Stimulated activated CD8-positive, alpha-beta memory T cell treated with anti-CD3 and anti-CD28 coated beads, Interleukin-15, amount 100 ng/mL, for 4 hours (primary cell): Measurements from ENCODE around the gene TRPV5.

Source experiments
- DNase-seq, 2 donors: peaks; one replicate each; pipeline ENCODE4 v3.0.0-alpha.2; 2020; ENCODE audit warnings: low read depth in 2 of 2

TRPV5 gene

DNA sequence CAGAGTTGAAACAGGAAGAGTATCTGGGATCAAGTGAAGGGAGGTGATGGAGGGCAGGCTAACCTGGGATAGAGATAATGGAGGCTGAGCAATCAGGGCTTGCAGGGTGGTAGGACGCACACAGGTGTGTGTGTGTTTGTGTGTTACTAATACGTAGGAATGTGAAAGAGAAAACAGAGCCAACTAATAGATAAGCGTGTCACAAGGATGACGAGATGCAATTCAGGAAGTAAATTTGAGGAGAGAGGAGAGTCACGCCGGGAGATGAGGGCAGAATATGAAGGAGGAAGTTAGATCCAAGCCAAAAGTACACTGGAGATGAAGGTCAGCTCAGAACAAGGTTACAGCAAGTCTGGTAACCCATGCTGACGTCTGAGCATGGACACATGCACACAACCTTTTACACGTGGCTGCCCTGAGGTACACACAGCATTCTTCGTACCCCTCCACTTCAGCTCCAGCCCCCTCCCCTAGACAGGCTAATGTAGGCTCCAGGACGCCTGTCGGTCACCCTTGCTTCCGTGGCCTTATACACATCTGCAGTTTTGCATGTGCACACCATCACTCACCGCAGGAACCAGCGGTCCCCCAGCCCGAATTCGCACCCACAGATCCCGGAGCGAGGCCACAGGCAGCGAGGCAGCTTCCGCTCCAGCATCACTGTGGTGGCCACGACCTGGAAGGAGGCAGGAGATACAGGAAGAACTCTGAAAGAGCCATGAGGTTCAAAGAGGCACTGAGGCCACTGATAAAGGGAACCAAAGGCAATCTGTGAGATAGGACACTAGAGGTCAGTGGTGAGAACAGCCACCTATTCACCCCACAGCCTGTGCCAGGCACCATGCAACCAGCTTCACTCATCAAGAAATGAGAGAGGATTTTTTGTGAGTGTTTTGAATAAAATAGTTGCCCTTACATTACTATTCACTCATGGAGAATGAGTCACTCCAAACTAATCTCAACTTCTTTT is 24.3 kb downstream of the TRPV5 start:
- DNase-seq, result no peak

DNA sequence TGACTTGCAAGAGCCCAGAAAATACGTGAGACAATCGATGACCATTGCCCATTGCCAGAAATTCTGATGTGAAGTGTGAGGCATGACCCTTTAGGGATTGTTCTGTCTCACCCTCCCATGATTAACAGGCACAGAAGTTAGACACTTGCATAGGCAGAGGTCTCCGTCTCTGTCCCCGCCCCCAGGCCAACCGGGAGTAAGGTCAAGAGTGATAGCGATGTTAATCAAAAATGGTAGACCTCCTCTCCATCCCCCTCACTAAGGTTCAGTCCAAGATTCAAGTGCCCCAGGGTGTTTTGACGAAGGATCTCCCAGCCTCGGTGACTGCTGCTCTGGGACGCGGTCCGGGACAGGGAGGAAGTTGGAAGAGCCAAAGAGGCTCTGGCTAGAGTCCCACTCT is 25.3 kb downstream of the TRPV5 start:
- no peak for DNase-seq

DNA sequence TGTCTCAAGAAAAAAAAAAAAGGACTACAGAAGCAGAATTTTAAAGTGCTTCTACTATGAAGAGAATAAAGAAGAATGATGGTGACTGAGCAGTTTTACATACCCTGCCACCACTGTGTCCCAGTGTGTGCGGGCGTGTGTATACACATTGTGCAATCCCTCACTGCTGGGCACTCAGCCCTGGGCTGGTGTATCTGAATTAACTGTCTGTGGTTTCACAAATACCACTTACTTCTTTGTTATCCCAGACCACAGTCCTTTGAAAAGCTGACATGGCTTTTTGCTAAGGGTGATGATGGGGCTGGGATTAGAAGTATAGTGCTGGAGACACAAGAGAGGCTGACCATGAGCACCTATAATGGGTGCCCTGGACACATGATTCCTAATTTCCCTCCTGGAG is 26.9 kb downstream of the TRPV5 start:
- no peak for DNase-seq

DNA sequence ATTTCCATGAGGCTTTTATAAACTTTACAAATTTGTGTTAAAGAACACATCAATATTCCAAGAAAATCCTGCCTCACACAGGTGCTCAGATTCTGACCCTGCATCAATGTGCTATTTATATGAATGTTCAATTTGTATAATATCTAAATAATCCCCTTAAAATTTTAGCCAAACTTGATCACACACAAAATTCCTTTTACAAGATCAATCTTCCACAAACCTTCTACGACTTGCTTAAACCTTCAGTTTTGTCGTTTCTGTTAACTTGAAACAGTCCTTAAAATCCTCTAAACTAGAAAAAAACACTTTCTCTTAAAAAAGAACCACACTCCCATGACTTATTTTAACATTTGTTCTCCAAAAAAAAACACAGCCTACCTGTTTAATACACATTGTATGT is 27.8 kb downstream of the TRPV5 start:
- no peak for DNase-seq

DNA sequence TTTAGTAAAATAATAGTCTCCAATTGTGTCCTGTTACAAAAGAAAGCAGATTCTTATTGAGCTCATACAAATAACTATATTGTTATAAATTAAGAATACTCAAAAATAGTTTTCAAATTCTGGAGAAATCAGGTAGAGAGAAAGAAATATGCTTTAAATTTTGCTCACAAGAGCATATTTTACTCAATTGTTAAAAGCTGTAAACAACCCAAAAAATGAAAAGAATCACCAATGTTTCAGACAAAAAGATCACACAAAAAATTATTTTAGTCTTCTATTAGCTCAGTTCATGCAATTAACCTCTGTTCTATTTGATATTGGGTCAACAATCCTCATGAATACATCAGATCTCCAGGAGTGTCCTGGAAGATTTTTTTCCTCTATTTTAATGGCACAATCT is 29.4 kb downstream of the TRPV5 start:
- DNase-seq, result no peak

DNA sequence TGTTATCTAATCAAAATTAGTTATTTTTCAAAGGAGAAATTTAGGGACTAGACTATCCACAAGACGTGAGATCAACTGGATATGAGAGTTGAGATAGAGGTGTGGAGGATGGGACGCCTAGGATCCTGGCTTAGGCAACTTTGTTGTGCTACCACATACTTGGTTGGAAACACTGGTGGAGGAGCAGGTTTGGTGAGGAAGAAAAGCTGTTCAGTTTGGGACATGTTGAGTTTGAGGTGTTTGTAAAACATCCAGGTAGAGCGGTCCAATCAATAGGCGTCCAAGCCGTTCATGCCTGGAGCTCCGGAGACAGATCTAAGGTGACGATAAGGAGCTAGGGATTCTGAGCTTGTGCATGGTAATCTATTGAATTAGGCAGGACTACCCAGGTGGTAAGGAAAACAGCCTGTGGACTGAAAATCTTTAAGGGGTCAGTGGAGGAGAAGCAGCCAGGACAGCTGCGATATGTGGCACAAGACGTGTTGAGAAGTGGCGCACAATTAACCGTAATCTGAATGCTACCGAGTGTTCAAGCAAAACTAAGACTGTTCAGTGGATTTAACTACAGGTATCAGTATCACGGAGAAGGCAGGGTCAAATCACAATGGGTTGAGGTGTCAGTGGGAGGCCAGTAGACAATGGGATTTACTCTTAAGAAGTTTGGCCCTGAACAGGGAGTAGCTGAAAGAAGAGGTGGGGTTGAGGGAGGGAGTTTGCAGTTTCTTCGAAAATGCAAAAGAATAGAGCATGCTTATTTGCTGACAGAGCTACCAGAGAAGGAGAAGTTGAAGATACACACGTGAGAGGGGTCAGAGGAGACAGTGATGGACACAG is 31.9 kb downstream of the TRPV5 start:
- no peak for DNase-seq

DNA sequence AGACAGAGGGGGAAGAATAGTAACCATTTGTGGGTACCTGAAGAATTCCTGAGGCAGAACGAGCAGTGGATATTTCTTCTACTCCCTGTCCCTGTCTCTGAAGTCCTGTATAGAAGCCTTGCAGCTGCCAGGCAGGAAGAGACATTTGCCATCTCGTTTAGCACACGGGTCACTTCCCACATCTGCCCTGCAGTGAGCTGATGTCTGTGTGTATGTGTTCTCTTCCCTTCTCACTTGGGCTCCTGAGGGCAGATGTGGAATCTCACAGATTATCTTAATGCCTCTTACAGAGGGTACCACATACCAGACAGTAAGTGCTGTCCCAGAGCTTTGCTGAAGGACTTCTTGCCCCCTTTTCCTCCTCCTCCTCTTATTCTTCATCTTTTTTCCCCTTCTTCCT is 33.9 kb downstream of the TRPV5 start:
- no peak for DNase-seq

DNA sequence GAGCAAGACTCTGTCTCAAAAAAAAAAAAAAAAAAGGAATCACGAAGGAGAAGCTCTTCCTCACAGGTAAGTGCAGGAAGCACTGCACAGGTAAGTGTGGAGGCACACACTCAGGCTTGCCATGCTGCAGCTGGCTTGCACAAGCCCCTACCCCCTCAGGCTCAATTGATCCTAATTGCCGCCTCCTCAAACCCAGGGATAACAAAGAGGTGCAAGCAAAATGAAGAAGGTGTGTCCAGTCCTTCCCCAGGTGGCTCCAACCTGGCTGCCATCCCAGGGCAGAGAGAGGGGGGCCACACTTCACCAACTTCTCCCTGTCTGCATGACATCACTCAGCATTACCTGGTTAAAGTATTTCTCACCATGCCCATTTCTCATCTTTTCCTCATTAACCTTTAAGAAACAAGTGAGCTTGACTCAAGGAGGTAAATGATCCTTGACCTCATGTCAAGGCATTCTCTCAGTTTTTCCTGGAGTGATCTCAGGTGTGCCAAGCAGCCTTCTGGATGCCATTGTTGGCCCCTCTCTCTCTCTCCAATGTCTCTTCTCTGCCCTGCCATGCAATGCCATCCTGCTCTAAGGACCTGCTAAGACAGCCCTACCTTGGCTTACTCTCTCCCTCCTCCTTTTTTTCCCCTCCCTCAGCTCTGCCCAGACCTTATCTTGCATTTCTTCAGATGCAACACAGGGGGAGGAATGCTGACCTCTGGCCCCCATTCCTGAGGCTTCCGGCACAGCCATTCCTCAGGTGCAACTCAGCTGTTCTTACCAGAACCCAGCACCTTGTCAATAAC is 35.0 kb downstream of the TRPV5 start:
- DNase-seq, result no peak

DNA sequence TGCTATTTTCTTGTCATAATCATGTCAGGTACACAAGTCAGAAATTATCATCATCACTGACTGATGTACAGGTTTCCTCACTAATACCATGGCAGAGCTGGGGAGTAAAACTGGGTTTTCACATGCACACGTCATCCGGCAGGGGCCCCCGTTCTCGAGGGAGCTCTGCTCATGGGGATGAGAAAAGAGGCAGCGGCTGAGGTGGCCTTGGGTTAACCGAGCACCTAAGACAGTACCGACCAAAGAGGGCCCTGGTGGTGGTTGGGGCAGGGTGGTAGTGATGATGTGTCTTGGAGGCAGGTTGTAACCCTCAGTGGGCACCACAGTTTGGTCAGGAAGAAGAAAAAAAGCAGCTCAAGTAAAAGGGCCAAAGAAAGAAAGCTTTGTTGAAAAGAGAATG is 35.9 kb downstream of the TRPV5 start:
- DNase-seq, result no peak

DNA sequence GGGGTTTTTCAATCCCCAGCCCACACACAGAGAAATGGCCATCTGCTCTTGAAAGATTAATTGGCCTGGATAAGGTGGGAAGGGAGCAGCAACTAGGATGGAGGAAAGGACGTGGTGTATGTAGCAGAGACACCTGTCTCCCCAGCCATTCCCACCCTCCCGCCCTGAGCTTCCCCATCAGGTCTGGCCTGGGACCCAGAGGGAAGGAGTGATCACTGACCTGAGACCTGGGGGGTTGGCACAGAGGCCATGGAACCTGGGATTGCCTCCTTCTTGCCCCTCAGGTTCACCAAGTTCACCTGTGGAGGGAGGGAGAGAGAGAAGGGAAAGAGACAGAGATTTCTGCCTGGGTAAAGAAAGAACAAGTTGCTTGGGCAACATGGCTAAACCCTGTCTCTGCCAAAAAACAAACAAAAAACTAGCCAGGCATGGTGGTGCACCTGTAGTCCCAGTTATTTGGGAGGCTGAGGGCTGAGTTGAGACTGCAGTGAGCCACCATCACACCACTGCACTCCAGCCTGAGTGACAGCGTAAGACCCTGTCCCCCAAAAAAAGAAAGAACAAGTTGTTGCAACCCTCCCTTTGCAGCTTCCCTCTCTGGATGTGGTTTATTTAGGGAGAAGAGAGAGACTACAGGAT is 36.7 kb downstream of the TRPV5 start:
- no peak for DNase-seq

DNA sequence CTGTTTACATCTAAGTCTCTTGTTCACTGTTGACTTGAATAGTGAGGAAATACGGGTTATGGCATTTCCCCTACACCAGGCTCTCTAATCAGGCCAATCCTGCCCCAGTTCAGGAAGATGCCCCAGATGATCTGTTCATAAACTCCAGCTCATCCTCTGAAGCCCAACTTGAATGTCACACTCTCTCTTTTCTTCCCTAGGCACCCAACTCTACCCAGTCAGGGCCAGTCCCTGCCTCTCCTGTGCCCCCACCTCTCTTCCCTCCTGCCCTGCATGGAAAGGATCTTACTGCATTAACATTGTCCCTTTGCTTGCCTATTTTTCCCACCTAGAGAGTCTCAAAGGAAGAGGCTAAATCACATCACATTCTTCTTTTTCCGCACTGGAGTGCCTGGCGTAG is 37.4 kb downstream of the TRPV5 start:
- no peak for DNase-seq

DNA sequence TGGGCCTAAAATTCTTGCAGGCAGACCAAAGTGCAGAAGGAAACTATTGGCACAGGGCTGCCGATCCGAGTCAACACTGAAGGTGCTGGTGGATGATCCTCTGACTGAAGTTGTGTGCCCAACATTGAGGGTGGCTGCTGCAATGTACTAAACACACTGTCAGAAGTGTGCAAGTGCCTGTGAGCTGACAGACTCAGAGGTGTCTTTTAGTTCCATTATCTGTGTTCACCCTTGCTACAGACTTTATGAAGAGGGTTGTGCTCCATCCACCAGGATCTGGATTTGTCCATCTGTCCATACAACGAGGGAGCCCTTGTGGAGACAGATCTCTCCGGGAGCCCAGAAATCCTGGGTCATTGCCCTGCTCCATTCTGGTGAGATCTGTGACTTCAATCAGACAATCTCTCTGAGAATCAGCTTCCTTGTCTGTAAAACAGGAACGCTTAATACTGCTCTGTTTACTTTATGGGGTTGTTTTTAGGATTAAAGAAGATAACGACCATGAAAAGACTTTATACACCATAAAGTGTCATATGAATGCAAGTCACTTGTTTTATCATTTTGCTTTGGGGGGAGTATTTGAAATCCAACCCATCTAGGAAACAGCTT is 38.5 kb downstream of the TRPV5 start:
- DNase-seq, result no peak

DNA sequence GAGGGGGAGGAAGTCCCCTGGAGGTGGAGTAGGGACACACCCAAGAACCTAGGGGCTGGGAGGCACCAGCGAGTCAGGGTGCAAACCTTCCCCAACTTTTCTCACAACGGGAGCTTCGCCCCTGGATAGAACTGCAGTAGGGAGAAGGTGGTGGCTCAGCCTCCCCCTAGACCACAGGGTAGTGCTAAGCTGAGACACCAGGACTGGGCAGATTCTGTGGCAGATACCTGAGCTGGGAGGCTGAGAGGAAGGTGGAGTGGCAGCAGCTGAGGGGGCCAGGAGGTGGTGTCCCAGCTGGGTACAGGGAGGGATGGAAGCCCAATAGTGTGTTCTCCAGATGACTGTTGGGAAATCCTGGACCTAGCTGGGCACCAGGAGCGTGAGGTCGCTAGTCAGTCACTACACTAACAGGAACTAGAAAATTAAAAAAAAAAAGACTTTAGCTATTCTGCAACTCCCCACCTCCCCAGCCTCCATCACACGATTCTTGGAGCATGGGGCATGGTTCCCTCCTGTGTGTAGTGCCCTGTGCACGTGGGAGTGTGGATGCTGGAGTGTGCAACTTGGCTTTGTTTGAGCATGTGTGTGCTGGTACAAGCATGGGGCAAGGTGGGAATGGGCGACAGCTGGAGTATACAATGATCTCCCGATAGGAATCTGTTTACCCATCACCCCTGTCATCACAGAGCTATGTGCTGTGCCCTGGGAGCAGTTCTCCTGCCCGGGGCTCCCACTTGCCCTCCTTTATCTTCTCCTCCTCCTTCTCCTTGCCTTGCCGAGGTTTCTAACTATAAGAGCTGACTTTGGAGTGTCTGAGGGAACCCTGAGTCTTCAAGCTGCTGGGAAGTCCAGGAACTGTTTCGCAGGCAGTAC is 39.2 kb downstream of the TRPV5 start:
- DNase-seq, result no peak

DNA sequence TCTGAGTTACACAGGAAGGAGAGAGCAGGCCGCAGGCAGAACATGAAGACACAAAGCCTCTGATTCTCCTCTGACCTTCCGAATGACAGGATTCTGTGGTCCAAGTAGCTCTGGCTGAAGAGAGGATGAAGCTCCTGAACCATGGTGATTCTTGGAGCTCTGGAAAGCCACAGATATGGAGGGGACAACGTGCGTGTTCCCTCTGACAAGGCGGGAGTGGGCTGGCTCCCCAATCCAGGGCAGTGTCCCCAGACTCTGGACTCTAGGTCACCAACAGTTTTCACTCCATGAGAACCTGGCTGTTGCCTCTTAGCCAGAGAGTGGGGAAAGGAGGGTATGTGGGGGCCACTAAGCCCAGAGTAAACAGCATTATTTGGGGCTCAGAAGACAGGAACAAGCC is 40.6 kb downstream of the TRPV5 start:
- no peak for DNase-seq

DNA sequence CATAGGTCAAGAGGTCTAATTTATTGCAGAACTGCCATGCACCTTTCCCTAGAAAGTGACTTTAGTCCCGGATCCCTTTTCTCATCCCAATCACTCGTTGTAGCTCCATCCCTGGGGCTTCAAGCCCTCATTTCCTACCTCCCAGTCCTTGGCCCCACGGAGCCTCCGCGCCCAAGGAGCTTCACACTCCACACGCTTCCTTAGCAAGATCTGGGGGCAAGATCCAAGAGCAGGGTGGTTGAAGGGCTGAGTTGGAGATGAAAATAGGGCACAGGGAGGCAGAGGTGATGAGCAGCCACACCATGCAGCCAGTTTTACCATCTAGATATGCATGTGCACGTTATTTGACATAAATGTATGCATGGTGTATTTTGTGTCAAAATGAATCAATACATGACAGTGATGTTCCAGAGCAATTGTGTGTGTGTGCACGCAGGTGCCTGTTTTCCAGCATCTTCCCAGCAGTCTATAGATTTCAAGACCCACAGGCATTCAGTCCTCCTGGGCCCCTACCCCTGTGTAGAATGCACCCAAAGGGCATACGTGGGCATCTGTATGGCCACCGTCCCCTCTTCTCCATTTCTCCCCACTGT is 42.0 kb downstream of the TRPV5 start:
- DNase-seq, result no peak

DNA sequence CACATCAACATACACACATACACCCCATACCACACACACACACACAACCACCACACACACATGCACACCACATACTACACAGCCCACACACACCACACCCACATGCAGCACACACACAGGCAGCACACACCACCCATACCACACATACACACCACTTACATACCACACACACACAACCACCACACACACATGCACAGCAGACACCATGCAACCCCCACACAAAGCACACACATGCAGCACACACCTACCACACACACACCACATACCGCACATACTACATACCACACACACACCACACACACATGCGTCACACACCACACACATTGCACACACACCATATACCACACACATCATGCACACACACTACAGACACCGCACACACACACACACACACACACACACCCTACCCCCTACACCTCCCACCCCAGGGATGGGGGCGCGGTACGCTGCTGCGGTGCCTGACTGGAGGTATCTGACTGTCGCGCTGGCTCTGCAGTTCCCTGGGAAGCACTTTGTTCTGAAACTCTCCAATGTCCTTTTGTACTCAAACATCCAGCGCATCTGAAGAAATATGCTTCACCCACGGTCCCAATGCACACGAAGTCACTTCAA is 42.6 kb downstream of the TRPV5 start:
- no peak for DNase-seq

DNA sequence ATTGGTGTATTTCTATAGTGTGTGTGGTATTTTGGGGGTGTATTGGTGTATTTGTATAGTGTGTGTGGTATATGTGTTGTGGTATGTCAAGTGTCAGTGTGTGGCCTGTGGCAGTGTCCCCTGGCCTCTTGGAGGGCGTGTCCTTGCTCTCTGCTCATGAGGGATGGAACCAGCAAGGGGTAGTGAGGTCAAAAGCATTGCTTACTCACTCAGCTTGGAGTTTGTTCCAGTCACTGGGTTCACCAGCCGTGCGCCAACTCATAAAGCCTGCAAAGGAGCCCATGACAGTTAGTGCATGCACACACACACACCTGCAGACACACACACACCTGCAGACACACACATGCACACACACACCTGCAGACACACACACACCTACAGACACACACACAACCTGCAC is 43.7 kb downstream of the TRPV5 start:
- DNase-seq, result no peak

DNA sequence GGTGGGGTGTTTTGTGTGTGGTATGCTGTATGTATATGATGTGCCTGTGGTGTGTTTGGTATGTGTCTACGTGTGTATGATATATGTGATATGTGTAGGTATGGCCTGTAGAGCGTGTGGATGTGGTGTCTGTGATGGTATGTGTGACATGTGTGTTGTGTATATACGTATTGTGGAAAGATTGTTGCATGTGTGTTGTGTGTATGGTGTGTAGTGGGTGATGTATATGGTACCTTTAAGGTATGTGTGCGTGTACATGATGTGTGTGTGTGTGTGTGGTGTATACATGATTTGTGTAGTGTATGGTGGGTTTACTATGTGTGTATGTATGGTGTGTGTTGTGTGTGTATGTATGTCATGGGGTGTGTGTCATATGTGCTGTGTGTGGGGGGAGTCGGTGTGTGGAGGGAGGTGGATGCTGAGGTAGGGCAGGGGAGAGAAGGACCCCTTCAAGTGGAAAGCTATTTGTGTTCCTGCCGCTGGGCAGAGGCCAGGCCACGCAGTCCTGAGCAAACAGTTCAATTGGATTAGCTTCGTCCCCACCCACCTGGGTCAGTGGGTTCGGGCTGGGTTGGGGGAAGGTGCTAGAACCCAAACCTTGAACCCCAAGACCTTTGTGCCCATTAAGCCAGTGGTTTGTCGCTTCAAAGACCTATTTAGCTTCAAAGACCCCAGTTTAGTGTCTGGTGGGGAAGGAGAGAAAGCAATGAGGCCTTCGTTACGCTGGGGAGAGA is 46.1 kb downstream of the TRPV5 start:
- DNase-seq, result no peak

DNA sequence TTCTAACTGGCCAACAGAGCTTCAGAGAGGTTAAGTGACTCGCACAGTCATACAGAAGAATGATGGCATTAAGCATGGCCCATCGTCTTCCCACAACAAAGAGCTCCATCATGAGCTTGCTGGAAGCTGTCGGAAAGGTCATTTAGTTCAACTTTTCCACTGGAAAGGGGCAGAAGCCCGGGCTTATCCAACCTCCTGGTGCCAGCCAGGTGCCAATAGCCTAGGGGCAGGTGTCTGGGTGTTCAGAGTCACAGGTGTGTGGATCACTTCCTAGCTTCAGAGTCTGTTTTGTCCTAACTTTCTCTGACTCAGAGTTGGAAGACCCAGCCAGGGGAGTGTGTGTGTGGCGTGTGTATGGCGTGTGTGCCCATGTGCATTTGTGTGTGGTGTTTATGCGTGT is 46.7 kb downstream of the TRPV5 start:
- DNase-seq, result no peak
